GM21360 (cell line): ENCODE measurements around the gene PRRT3.

Experiments used
- ATAC-seq: cut with Tn5 transposase; IDR thresholded peaks from one replicate; pipeline ENCODE4 v1.9.1; 2021; ENCODE audit warnings: mild to moderate bottlenecking, moderate library complexity; ENCODE audit not compliant: unreplicated experiment

PRRT3 gene

DNA sequence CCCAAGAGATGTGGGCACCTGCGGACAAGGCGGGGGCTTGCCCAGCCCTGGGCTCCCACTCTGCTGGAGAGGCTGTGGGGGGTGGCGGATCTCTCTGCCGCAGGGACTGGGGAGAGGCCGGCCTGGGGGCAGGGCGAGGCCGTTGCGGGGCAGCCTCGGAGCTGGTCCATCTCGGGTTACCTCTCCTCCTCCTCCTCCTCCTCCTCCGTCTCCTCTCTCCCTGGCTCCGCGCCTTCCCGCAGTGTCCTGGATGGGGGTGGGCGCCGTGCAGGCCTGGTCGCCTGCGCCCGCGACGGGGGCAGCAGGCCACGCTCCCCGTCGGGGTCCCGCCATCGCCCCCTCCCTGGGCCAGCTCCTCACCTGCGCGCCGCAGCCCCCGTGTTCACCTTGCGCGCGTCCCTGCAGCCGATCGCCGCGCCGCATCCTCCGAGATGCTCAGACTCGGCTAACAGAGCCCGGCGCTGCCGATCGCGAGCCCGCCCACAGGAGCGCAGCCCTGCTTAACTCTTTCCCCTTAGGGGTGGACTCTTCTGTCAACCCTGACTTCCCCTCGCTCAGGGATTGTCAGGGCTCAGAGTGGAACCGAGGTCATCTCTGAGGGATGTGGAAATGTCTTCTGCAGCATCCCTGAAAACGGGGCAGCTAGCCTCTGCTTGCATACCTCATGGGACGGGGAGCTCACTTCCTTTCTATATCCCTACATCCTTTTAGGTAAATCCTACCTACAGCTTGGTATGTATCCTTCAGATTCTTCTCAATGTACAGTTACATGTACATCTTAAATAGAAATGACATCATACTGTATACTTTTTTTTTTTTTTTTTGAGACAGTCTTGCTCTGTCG lies at the start of gene PRRT3:
TSS of gene PRRT3 (minus strand) at position 447 of the 844 bp plus-strand sequence. CDS start 2,293 bp downstream, outside the sequence.
- ATAC-seq: peak; percentile 62

- ATAC-seq: no peak
These were observed 48.5 kb upstream of the PRRT3 start for GRCh38 chr3:10000686-10001085.

DNA sequence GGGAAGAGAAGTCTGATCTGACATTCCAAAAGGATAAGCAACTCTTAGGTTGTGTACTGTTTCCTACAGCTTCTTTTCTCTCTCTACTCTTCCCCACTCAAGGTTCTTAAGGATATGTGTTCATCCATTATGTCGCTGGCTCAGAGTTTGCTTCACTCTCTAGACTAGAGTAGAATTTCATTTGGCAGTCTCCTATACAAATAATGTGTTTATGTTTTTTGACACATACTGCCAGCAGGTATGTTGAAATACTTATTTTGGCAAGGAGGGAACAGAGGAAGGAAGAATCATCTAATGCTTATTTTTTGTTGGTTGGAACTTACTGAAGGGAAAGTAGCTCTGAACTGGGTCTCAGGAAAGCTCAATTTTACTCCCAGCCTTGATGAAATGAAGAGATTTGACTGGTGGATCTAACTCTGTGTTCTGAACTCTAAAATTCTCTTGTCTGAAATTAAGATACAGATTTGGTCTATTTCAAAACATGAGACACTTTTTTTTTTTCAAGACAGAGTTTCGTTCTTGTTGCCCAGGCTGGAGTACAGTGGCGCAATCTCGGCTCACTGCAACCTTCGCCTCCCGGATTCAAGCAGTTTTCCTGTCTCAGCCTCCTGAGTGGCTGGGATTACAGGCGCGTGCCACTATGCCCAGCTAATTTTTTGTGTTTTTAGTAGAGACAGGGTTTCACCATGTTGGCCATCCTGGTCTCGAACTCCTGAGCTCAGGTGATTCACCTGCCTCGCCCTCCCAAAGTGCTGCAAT lies 42.1 kb upstream of the PRRT3 start:
- no peak for ATAC-seq

DNA sequence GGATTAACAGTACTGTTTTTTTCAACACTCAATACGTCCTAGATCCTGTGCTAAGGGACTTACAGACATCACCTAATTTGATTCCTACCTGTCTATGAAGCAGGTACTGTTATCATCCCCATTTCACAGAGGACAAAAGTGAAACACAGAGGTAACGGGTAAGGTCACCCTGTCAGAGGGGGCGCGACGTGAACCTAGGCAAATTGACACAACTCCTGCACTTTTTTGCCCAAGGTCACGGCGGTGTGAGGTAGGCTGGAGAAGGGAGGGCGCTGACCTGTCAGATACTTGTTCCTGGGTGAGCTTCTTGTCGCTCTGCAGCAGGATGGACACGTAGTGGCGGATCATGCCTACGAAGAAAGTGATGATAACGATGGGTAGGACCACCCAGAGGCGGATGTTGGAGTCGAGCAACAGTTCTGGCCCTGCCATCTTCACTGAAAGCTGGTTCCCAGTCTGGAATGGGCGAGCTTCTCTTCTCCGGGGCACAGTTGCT lies 34.1 kb upstream of the PRRT3 start:
- ATAC-seq: peak; percentile 26

DNA sequence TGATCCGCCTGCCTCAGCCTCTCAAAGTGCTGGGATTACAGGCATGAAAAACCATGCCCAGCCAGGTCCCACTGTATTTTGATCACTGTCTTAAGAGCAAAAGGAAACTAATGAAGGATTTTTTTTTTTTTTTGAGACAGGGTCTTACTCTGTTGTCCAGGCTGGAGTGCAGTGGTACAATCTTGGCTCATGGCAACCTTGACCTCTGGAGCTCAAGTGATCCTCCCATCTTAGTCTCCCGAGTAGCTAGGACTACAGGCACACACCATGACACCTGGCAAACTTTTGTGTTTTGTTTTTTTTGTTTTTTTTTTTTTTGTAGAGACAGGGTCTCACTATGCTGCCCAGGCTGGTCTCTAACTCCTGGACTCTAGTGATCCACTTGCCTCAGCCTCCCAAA lies 28.0 kb upstream of the PRRT3 start:
- ATAC-seq: no peak

GRCh38 chr3:9978710-9979305 lies 26.6 kb upstream of the PRRT3 start:
- no peak for ATAC-seq

DNA sequence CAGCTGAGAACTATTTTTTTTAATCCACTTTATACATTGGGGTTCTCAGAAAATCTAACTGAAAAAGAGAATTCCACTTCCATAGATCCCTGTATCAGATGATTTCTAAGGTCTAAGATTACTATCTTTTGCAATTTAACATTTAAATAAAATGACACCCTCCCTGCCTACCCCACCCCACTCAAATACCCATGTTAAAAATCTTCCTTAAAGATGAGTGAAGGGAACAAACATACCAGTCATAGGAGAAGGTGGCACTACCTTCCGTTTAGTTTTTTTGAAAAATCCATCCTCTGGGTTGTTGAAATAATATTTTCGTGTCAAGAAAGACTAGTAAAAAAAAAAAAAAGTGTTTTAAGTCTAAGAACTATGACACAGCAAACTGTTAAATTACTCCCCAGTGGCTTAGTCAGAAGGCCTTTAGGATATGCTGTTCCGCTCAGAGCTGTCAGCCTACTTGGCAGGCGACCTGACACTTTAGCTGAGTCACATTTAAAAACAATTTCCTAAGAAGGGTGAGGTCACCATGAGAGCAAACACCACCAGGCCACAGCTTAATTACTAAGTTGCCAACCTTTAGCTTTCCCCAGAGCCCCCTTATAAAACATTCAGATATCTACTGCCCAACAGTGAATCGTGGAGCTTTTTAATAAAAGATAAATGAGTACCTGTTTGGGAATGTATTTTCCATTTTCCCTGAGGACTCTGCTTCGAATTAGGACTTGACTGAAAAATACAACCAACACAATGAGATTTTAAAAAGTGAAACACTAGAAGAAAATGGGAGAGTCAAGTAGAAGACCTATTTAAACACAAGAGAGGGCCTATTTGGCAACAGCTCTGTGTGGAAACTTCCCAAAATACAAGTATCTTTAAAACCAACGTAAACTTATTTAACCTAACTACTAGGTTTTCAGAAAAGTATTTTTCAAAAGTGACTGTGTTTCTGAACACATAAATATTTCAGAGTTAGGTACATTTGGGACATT lies 24.8 kb upstream of the PRRT3 start:
- no peak for ATAC-seq

DNA sequence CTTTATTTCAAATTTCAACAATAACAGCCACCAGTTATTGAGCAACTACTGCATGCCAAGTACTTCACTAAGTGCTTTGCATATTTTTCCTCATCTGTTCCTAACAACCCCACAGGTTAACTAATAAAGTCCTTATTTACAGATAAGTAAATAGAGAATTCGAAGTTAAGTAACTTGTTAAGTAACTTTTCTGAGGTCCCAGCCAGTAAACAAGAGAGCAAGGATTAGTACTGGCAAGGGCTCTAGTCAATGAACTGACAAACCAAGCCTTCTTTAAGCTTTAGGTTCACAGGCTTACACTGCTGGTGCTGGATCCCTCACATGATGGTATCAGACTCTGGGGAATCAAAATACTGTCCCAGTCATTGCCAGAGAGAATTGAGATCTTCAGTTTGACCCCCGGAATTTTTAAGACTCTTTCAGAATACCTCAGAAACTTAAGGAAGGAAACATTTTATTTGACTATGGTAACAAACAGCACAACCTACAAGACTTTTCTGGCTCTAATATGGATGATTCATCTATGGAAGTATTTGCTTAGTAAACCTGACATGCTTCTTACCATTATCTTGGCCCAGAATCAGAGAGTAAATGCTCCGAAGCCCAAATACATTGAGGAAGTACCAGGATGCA lies 17.9 kb upstream of the PRRT3 start:
- ATAC-seq: no peak

DNA sequence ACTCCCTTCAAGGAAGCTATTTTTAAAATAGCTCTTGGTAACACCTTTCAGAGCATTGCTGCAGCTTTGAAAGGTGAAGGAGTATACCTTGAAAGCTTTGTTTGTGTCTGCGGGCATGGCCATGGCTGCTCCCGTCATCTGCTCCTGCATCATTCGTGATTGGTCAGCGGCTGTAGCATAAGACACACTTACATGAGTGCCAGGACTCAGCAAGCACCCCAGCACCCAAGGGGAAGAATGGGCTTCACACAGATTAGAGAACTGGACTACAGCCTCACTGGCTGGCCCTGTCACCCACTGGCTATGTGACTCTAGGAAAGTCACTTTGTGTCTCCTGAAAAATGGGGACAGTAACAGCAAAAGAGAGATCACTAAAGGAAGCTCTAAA lies 17.4 kb upstream of the PRRT3 start:
- no peak for ATAC-seq

- no peak for ATAC-seq
These were observed 14.6 kb upstream of the PRRT3 start for GRCh38 chr3:9966841-9967240.

DNA sequence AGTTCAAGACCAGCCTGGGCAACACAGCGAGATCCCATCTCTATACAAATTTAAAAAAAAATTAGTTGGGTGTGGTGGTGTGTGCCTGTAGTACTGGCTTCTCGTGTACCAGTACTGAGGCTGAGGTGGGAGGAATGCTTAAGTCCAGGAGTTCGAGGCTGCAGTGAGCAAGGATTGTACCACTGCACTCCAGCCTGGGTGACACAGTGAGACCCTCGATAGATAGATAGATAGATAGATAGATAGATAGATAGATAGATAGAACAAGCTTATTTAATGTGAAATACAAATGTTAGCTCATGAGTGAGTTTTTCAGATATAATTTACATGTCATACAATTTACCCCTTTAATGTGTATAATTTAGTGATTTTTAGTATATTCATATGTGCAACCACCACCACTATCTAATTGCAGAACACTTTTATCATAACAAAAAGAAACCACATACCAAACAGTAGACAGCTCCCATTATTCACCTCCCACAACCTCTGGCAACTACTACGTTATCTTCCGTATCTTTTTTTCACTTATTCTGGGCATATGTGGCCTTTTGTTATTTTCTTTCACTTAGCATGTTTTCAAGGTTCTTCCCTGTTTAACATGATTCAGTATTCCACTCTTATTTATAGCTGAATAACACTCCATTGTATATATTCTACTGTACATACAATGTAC lies 13.1 kb upstream of the PRRT3 start:
- no peak for ATAC-seq

GRCh38 chr3:9957214-9957613 lies 5.0 kb upstream of the PRRT3 start:
- ATAC-seq: no peak

DNA sequence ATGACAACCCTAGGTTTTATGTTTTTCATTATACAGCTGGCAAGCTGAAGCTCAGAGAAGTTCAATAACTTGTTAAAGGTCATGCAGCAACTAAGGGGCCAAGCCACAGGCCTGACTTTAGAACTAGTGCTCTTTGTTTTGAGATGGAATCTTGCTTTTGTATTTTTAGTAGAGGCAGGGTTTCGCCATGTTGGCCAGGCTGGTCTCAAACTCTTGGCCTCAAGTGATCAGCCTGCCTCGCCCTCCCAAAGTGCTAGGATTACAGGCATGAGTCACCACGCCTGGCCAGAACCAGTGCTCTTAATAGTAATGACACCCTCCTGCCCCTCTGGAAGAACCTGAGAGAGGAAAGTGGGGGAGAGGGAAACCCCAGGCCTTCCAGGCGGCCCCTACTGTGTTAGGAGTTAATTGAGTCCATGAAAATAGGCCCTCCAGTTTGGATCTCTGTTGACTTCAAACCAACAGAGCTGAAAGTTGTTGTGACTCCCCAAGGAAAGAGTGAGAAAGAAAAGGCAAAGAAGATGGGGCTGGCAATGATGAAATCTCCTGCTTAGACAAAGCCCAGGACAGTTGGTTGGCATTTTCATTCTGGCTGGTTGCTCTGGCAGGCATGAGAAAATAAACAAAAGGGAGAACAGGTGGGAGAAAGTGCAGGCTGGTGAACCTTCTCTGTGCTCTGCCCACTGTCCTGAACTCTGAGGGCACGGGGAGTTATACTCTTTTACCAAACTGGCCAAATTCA lies 3.6 kb upstream of the PRRT3 start:
- no peak for ATAC-seq

- ATAC-seq: no peak
These were observed 2.9 kb upstream of the PRRT3 start for GRCh38 chr3:9955067-9955502.

GRCh38 chr3:9951598-9951961 lies 628 bp downstream of the PRRT3 start:
- no peak for ATAC-seq

- no peak for ATAC-seq
These were observed 1.1 kb downstream of the PRRT3 start for GRCh38 chr3:9951126-9951525.

DNA sequence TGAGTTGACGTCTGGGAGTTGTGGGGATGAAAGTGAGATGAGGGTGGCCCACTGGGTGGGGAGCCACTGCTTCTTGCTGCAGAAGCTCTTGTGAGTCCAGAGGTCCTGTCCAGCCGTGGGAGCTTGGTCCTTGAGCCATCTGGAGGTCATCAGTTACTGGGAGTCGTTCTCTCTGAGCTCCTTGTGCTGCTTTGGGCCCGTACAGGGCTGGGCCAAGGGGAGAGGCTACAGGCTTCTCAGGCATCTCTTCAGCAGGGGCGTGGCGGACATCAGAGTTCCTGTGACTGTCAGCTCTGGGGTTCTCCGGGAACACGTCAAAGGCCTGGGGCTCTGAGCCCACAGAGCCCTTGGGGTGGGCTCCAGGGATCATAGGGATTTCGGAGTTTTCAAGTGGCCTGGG lies 2.6 kb downstream of the PRRT3 start:
- ATAC-seq: no peak

DNA sequence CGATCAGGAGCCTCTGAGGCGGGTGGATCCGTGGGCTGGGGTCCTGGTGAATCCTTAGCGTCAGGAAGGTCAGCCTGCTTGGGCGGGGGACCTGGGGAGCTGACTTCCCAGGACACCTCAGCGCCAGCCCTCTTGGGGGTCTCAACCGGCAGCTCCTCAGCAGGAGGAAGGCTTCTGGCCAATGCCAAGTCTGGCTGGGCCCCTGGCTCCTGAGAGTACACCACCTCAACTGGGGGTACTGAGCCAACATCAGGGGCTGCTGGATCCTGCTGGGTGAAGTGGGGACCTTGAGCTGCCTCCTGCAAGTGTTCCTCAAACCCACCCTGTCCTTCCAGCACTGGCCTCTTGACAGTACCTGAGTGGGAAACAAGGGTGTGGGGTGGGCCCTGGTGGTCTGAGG lies 3.1 kb downstream of the PRRT3 start:
- no peak for ATAC-seq

DNA sequence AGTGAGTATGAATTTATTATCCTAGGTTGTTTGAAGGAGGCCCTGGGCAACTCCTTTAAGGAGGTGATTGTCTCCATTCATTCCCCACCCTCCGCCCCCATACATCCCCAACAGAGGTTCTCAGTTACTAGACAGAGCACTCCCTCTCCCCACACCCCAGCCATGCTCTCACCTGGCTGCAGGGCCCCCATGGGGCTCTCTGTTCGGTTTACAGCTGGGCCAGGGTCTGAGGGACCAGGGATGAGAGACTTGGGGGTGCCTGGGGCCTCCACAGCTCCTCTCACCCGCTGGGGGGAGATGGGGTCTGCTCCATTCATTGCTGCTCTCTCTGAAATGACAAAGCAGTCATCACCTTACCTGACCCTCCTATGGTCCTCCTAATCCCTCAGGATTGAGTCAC lies 3.6 kb downstream of the PRRT3 start:
- ATAC-seq: no peak
